Left ventricle myocardium inferior (tissue), 1 donor: Measurements from ENCODE around the gene HPCAL1. TPM values are rescaled to one million over a fixed set of nuclear protein-coding genes. Genes with fewer than 3 reads are reported as not detected.
A peak's percentile ranks its signal among the peaks of the same experiment; 100 is the strongest.

Source experiments
- DNase-seq: peaks from one replicate; pipeline ENCODE4 v3.0.0-alpha.2; 2020
- H3K27ac ChIP-seq: fragments of 200-600 bp; replicated peaks from 2 replicates; pipeline ENCODE4 v1.8.0; 2021
- H3K27me3 ChIP-seq: fragments of 200-600 bp; 2 replicates; pipeline ENCODE4 v1.8.0; 2021; ENCODE audit warnings: low read depth
- H3K36me3 ChIP-seq: fragments of 200-600 bp; 2 replicates; pipeline ENCODE4 v1.8.0; 2021
- H3K4me1 ChIP-seq: fragments of 200-600 bp; 2 replicates; pipeline ENCODE4 v1.8.0; 2021
- H3K4me3 ChIP-seq: fragments of 200-600 bp; 2 replicates; pipeline ENCODE4 v1.8.0; 2021; ENCODE audit warnings: mild to moderate bottlenecking, moderate library complexity
- H3K9me3 ChIP-seq: fragments of 200-600 bp; replicated peaks from 2 replicates; pipeline ENCODE4 v1.8.0; 2021
- CTCF ChIP-seq: fragments of 200-600 bp; IDR thresholded peaks from 2 replicates; pipeline ENCODE4 v1.8.0; 2021; ENCODE audit warnings: antibody characterized with exemption, mild to moderate bottlenecking, borderline replicate concordance
- intact Hi-C: fragments of 100-400 bp; cut with micrococcal nuclease; formaldehyde crosslinking; loops from one replicate; pipeline ENCODE4 v1.11.0; 2022
- total RNA-seq: library from RNA; stranded (reverse); fragmentation: NEBNext Ultra II Directional; extraction: Animal tissue kit (Norgen Biotek cat#: 25700); gene quantifications from one replicate; pipeline ENCODE4 v1.2.1, GENCODE V29; 2021
- donor health status: DM: no; HTN: yes; CAD: no; lungs with severe emphysema.

HPCAL1 gene
- total RNA-seq, 1 donor from 2014 or later: 29.4 TPM

- no peak overlapping the region for H3K27ac ChIP-seq
- intact Hi-C loops: no loop called here
- H3K9me3 ChIP-seq: no peaks in the 10 kb centered on the region
- H3K27me3 ChIP-seq: no peaks in the 10 kb centered on the region
- peaks cover 84% of the 10 kb centered on the region for H3K4me1 ChIP-seq
- H3K36me3 ChIP-seq: no peaks in the 10 kb centered on the region
- no peak for TF ChIP-seq CTCF
- H3K4me3 ChIP-seq: no peak overlapping the region
- no peak for DNase-seq
Measured at GRCh38 chr2:10327896-10328669, 25.4 kb downstream of the HPCAL1 start.

- Histone ChIP-seq H3K9me3 (no peaks in the 10 kb centered on the region), H3K4me1 (peaks cover 89% of the 10 kb centered on the region), H3K27ac (peak overlapping the region; percentile 83), H3K4me3 (no peak overlapping the region), H3K36me3 (no peaks in the 10 kb centered on the region), H3K27me3 (no peaks in the 10 kb centered on the region)
- TF ChIP-seq CTCF: no peak
- no peak for DNase-seq
- intact Hi-C loops: no loop called here
Measured at GRCh38 chr2:10328670-10329579, 26.2 kb downstream of the HPCAL1 start.

GRCh38 chr2:10329580-10329879 lies 26.8 kb downstream of the HPCAL1 start:
- H3K4me3 ChIP-seq: no peak overlapping the region
- H3K4me1 ChIP-seq: peaks cover 86% of the 10 kb centered on the region
- intact Hi-C loops: no loop called here
- H3K9me3 ChIP-seq: no peaks in the 10 kb centered on the region
- H3K27me3 ChIP-seq: no peaks in the 10 kb centered on the region
- H3K27ac ChIP-seq: peak overlapping the region; percentile 83
- DNase-seq: no peak
- H3K36me3 ChIP-seq: peaks cover under 1% of the 10 kb centered on the region
- TF ChIP-seq CTCF: no peak

- peaks cover 7% of the 10 kb centered on the region for H3K36me3 ChIP-seq
- TF ChIP-seq CTCF: no peak
- H3K4me3 ChIP-seq: peak overlapping the region; percentile 49
- H3K4me1 ChIP-seq: peaks cover 83% of the 10 kb centered on the region
- no peak for DNase-seq
- H3K27ac ChIP-seq: peak overlapping the region; percentile 83
- H3K27me3 ChIP-seq: no peaks in the 10 kb centered on the region
- H3K9me3 ChIP-seq: peaks cover 4% of the 10 kb centered on the region
- intact Hi-C loops: no loop called here
Measured at GRCh38 chr2:10329880-10330699, 27.4 kb downstream of the HPCAL1 start.

- H3K27me3 ChIP-seq: no peaks in the 10 kb centered on the region
- peak overlapping the region; percentile 49 for H3K4me3 ChIP-seq
- H3K36me3 ChIP-seq: peaks cover 12% of the 10 kb centered on the region
- peaks cover 10% of the 10 kb centered on the region for H3K9me3 ChIP-seq
- H3K4me1 ChIP-seq: peaks cover 77% of the 10 kb centered on the region
- intact Hi-C loops: no loop called here
- H3K27ac ChIP-seq: peak overlapping the region; percentile 83
- no peak for DNase-seq
- TF ChIP-seq CTCF: no peak
Measured at GRCh38 chr2:10330700-10331026, 28.0 kb downstream of the HPCAL1 start.
